WTC11 (cell line): Measurements from ENCODE around the gene SLC35F5. TPM values are rescaled to one million over a fixed set of nuclear protein-coding genes. Genes with fewer than 3 reads are reported as not detected.

ENCODE experiments used
- ATAC-seq: fragments of 200-7000 bp; cut with Tn5 transposase; 2 replicates; pipeline ENCODE4 v1.10.0; 2021; ENCODE audit warnings: mild to moderate bottlenecking, moderate library complexity
- CTCF ChIA-PET: fragments of 300-600 bp; sonication (Branson Sonifier 250); formaldehyde crosslinking; loops from one replicate; lab custom pipeline; 2021; ENCODE audit warnings: antibody characterized with exemption; lab: Charles Lee
- POLR2A ChIA-PET: fragments of 350-600 bp; sonication (Branson Sonifier 250); formaldehyde crosslinking; loops from one replicate; lab custom pipeline; 2021; ENCODE audit warnings: antibody characterized with exemption; lab: Charles Lee
- DNase-seq: peaks from one replicate; pipeline ENCODE4 v3.0.0; 2021; ENCODE audit warnings: low spot score
- H3K27ac Mint-ChIP-seq: 2 replicates; pipeline ENCODE4 v1.8.0; 2021; ENCODE audit warnings: mixed read lengths
- H3K27me3 Mint-ChIP-seq: 2 replicates; pipeline ENCODE4 v1.8.0; 2021; ENCODE audit warnings: low read depth, mild to moderate bottlenecking, moderate library complexity, mixed read lengths
- H3K36me3 Mint-ChIP-seq: 2 replicates; pipeline ENCODE4 v1.8.0; 2021; ENCODE audit warnings: mixed read lengths
- H3K4me1 Mint-ChIP-seq: 2 replicates; pipeline ENCODE4 v1.8.0; 2022; ENCODE audit warnings: mixed read lengths
- H3K4me3 Mint-ChIP-seq: 2 replicates; pipeline ENCODE4 v1.8.0; 2021; ENCODE audit warnings: mild to moderate bottlenecking, moderate library complexity, mixed read lengths
- H3K9me3 Mint-ChIP-seq: 2 replicates; pipeline ENCODE4 v1.8.0; 2021; ENCODE audit warnings: mixed read lengths
- AFF4 ChIP-seq: sonication (generic); formaldehyde crosslinking; IDR thresholded peaks from 2 replicates; pipeline ENCODE4 v1.8.1; 2023; ENCODE audit warnings: mild to moderate bottlenecking, missing genetic modification reagents, borderline replicate concordance
- CREM ChIP-seq: sonication (generic); formaldehyde crosslinking; IDR thresholded peaks from 2 replicates; pipeline ENCODE4 v1.8.1; 2022; ENCODE audit warnings: mild to moderate bottlenecking, missing genetic modification reagents, moderate library complexity
- CTCF ChIP-seq: fragments of 200-600 bp; IDR thresholded peaks from 2 replicates; pipeline ENCODE4 v1.8.0; 2022; ENCODE audit warnings: antibody characterized with exemption
- EMX1 ChIP-seq: fragments of 250-450 bp; sonication (Bioruptor Pico); IDR thresholded peaks from 2 replicates; pipeline ENCODE4 v1.8.0; 2021; ENCODE audit warnings: mild to moderate bottlenecking
- ERG ChIP-seq: fragments of 250-450 bp; sonication (Bioruptor Pico); IDR thresholded peaks from 2 replicates; pipeline ENCODE4 v1.8.0; 2021; ENCODE audit warnings: mild to moderate bottlenecking
- GRHL2 ChIP-seq: fragments of 250-450 bp; sonication (Bioruptor Pico); IDR thresholded peaks from 2 replicates; pipeline ENCODE4 v1.8.0; 2022; ENCODE audit warnings: mild to moderate bottlenecking, moderate library complexity; ENCODE audit not compliant: insufficient replicate concordance, severe bottlenecking
- GTF2I ChIP-seq: fragments of 250-450 bp; sonication (Bioruptor Pico); conservative IDR thresholded peaks from 2 replicates; pipeline ENCODE4 v1.4.0; 2021; ENCODE audit warnings: mild to moderate bottlenecking
- JUN ChIP-seq: sonication (generic); formaldehyde crosslinking; IDR thresholded peaks from 2 replicates; pipeline ENCODE4 v1.8.0; 2023; ENCODE audit warnings: mild to moderate bottlenecking, missing genetic modification reagents
- OVOL2 ChIP-seq: fragments of 250-450 bp; sonication (Bioruptor Pico); IDR thresholded peaks from 2 replicates; pipeline ENCODE4 v1.9.0; 2021; ENCODE audit warnings: mild to moderate bottlenecking, borderline replicate concordance
- PRDM15 ChIP-seq: sonication (generic); formaldehyde crosslinking; IDR thresholded peaks from 2 replicates; pipeline ENCODE4 v1.8.0; 2022; ENCODE audit warnings: missing genetic modification reagents
- SMAD3 ChIP-seq: sonication (generic); formaldehyde crosslinking; IDR thresholded peaks from 2 replicates; pipeline ENCODE4 v1.8.0; 2022; ENCODE audit warnings: missing genetic modification reagents, mild to moderate bottlenecking, borderline replicate concordance
- SMAD4 ChIP-seq: sonication (generic); formaldehyde crosslinking; IDR thresholded peaks from 2 replicates; pipeline ENCODE4 v1.8.0; 2022; ENCODE audit warnings: mild to moderate bottlenecking, missing genetic modification reagents
- SOX15 ChIP-seq: fragments of 250-450 bp; sonication (Bioruptor Pico); IDR thresholded peaks from 2 replicates; pipeline ENCODE4 v1.9.0; 2021; ENCODE audit warnings: mild to moderate bottlenecking
- TEAD1 ChIP-seq: sonication (generic); formaldehyde crosslinking; IDR thresholded peaks from 2 replicates; pipeline ENCODE4 v1.8.0; 2022; ENCODE audit warnings: mild to moderate bottlenecking, missing genetic modification reagents
- USF1 ChIP-seq: sonication (generic); formaldehyde crosslinking; IDR thresholded peaks from 2 replicates; pipeline ENCODE4 v1.8.0; 2022; ENCODE audit warnings: mild to moderate bottlenecking, missing genetic modification reagents
- ZMAT4 ChIP-seq: fragments of 250-450 bp; sonication (Bioruptor Pico); IDR thresholded peaks from 2 replicates; pipeline ENCODE4 v1.9.0; 2021; ENCODE audit warnings: mild to moderate bottlenecking
- ZNF416 ChIP-seq: fragments of 250-450 bp; sonication (Bioruptor Pico); IDR thresholded peaks from 2 replicates; pipeline ENCODE4 v1.9.0; 2021; ENCODE audit warnings: mild to moderate bottlenecking, inconsistent platforms
- total RNA-seq: library from RNA; stranded (reverse); gene quantifications from 3 replicates; pipeline ENCODE4 v1.2.3, GENCODE V29; 2021
- TF ChIP-seq, protein P1 (sequence below): sonication (generic); formaldehyde crosslinking; IDR thresholded peaks from 2 replicates; pipeline ENCODE4 v1.8.0; 2022; ENCODE audit warnings: mild to moderate bottlenecking, missing genetic modification reagents
- TF ChIP-seq, protein P2 (sequence below): sonication (generic); formaldehyde crosslinking; conservative IDR thresholded peaks from 2 replicates; pipeline ENCODE4 v1.8.1; 2022; ENCODE audit warnings: mild to moderate bottlenecking, missing genetic modification reagents
- TF ChIP-seq, protein P3 (sequence below): sonication (generic); formaldehyde crosslinking; IDR thresholded peaks from 2 replicates; pipeline ENCODE4 v1.8.1; 2023; ENCODE audit warnings: mild to moderate bottlenecking, missing genetic modification reagents, moderate library complexity

SLC35F5 gene
- total RNA-seq, 1 experiment from 2014 or later, result 20.3 TPM

GRCh38 chr2:113780472-113780871 lies 24.0 kb upstream of the SLC35F5 start:
- ATAC-seq (no peak), DNase-seq (no peak)
- ChIA-PET POLR2A (no interaction called here), CTCF (no interaction called here)
- H3K4me3 Mint-ChIP-seq, result no peak overlapping the region
- peaks cover 8% of the 10 kb centered on the region for H3K27me3 Mint-ChIP-seq
- no peak for TF ChIP-seq PRDM15 (CRISPR knock-in tag)
- TF ChIP-seq USF1 (CRISPR knock-in tag), result no peak
- no peak for TF ChIP-seq AFF4 (CRISPR knock-in tag)
- TF ChIP-seq ZMAT4 (CRISPR knock-in tag), result no peak
- TF ChIP-seq CTCF, result no peak
- TF ChIP-seq SMAD3, result no peak
- TF ChIP-seq SMAD4 (CRISPR knock-in tag), result no peak
- no peak for TF ChIP-seq SOX15 (CRISPR knock-in tag)
- TF ChIP-seq OVOL2 (CRISPR knock-in tag), result no peak
- no peak for TF ChIP-seq GTF2I (CRISPR knock-in tag)
- TF ChIP-seq GRHL2 (CRISPR knock-in tag), result no peak
- TF ChIP-seq, protein P1, sequence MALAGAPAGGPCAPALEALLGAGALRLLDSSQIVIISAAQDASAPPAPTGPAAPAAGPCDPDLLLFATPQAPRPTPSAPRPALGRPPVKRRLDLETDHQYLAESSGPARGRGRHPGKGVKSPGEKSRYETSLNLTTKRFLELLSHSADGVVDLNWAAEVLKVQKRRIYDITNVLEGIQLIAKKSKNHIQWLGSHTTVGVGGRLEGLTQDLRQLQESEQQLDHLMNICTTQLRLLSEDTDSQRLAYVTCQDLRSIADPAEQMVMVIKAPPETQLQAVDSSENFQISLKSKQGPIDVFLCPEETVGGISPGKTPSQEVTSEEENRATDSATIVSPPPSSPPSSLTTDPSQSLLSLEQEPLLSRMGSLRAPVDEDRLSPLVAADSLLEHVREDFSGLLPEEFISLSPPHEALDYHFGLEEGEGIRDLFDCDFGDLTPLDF, result no peak
- TF ChIP-seq CREM, result no peak
- no peak for TF ChIP-seq ERG (CRISPR knock-in tag)
- TF ChIP-seq JUN (CRISPR knock-in tag), result no peak
- TF ChIP-seq, protein P2, sequence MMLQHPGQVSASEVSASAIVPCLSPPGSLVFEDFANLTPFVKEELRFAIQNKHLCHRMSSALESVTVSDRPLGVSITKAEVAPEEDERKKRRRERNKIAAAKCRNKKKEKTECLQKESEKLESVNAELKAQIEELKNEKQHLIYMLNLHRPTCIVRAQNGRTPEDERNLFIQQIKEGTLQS (CRISPR knock-in tag), result no peak
- TF ChIP-seq TEAD1 (CRISPR knock-in tag), result no peak
- no peak for TF ChIP-seq ZNF416 (CRISPR knock-in tag)
- TF ChIP-seq, protein P3, sequence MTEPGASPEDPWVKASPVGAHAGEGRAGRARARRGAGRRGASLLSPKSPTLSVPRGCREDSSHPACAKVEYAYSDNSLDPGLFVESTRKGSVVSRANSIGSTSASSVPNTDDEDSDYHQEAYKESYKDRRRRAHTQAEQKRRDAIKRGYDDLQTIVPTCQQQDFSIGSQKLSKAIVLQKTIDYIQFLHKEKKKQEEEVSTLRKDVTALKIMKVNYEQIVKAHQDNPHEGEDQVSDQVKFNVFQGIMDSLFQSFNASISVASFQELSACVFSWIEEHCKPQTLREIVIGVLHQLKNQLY (CRISPR knock-in tag), result no peak
- no peak for TF ChIP-seq EMX1 (CRISPR knock-in tag)
- H3K4me1 Mint-ChIP-seq, result no peaks in the 10 kb centered on the region
- no peak overlapping the region for H3K27ac Mint-ChIP-seq
- no peaks in the 10 kb centered on the region for H3K36me3 Mint-ChIP-seq
- H3K9me3 Mint-ChIP-seq, result no peaks in the 10 kb centered on the region
